GM23338 (cell line): Measurements from ENCODE around the gene LAS1L. TPM values are rescaled to one million over a fixed set of nuclear protein-coding genes. Genes with fewer than 3 reads are reported as not detected.

Experiments used
- ATAC-seq: fragments of 200-7000 bp; cut with Tn5 transposase; 3 replicates; pipeline ENCODE4 v1.9.1; 2020
- DNase-seq: peaks from one replicate; pipeline ENCODE4 v3.0.0-alpha.2; 2015; ENCODE audit warnings: low spot score
- H2AFZ ChIP-seq: fragments of 200-600 bp; sonication (generic); 2 replicates; pipeline ENCODE4 v1.8.0; 2016; ENCODE audit warnings: antibody characterized with exemption, mild to moderate bottlenecking, moderate library complexity
- H3F3A ChIP-seq: fragments of 200-600 bp; sonication (generic); replicated peaks from 2 replicates; pipeline ENCODE4 v1.8.0; 2017; ENCODE audit warnings: antibody characterized with exemption, mixed run types, low read depth
- H3K27ac ChIP-seq: fragments of 200-600 bp; sonication (generic); 2 replicates; pipeline ENCODE4 v1.6.1; 2016; ENCODE audit warnings: low read depth
- H3K27me3 ChIP-seq: fragments of 200-600 bp; sonication (generic); 2 replicates; pipeline ENCODE4 v1.8.0; 2016; ENCODE audit warnings: mild to moderate bottlenecking, mixed run types, moderate library complexity; ENCODE audit not compliant: insufficient read depth
- H3K36me3 ChIP-seq: fragments of 200-600 bp; sonication (generic); 2 replicates; pipeline ENCODE4 v1.8.0; 2016; ENCODE audit warnings: mild to moderate bottlenecking; ENCODE audit not compliant: insufficient read depth
- H3K4me1 ChIP-seq: fragments of 200-600 bp; sonication (generic); 2 replicates; pipeline ENCODE4 v1.8.0; 2016; ENCODE audit warnings: mild to moderate bottlenecking, moderate library complexity; ENCODE audit not compliant: insufficient read depth
- H3K4me2 ChIP-seq: fragments of 200-600 bp; sonication (generic); 2 replicates; pipeline ENCODE4 v1.7.1; 2017; ENCODE audit warnings: mixed run types
- H3K4me3 ChIP-seq: fragments of 200-600 bp; sonication (generic); 2 replicates; pipeline ENCODE4 v1.6.1; 2016; ENCODE audit warnings: mixed run types
- H3K79me2 ChIP-seq: fragments of 200-600 bp; sonication (generic); replicated peaks from 2 replicates; pipeline ENCODE4 v1.8.0; 2017; ENCODE audit warnings: mild to moderate bottlenecking; ENCODE audit not compliant: insufficient read depth
- H3K9me2 ChIP-seq: fragments of 200-600 bp; sonication (generic); 2 replicates; pipeline ENCODE4 v1.8.0; 2017; ENCODE audit not compliant: insufficient read depth
- H4K20me1 ChIP-seq: fragments of 200-600 bp; sonication (generic); replicated peaks from 2 replicates; pipeline ENCODE4 v1.8.0; 2017; ENCODE audit warnings: mild to moderate bottlenecking; ENCODE audit not compliant: insufficient read depth
- H3K27ac Mint-ChIP-seq: 2 replicates; pipeline ENCODE4 v1.8.0; 2020; ENCODE audit warnings: inconsistent platforms, mild to moderate bottlenecking, moderate library complexity, mixed read lengths
- H3K27me3 Mint-ChIP-seq: 3 replicates; pipeline ENCODE4 v1.8.0; 2022; ENCODE audit warnings: low read depth, mild to moderate bottlenecking, moderate library complexity, mixed read lengths, inconsistent platforms; ENCODE audit not compliant: insufficient read depth, poor library complexity
- H3K36me3 Mint-ChIP-seq: 3 replicates; pipeline ENCODE4 v1.8.0; 2021; ENCODE audit warnings: low read depth, mild to moderate bottlenecking, inconsistent platforms, moderate library complexity, mixed read lengths
- H3K4me1 Mint-ChIP-seq: 3 replicates; pipeline ENCODE4 v1.8.0; 2020; ENCODE audit warnings: mild to moderate bottlenecking, inconsistent platforms, mixed read lengths
- H3K4me3 Mint-ChIP-seq: 3 replicates; pipeline ENCODE4 v1.8.0; 2021; ENCODE audit warnings: moderate library complexity, mild to moderate bottlenecking, inconsistent platforms, mixed read lengths
- H3K9me3 Mint-ChIP-seq: 3 replicates; pipeline ENCODE4 v1.8.0; 2020; ENCODE audit warnings: moderate library complexity, mild to moderate bottlenecking, inconsistent platforms, mixed read lengths
- CREB1 ChIP-seq: fragments of 250-450 bp; sonication (Bioruptor Pico); IDR thresholded peaks from 2 replicates; pipeline ENCODE4 v1.5.0; 2020; ENCODE audit warnings: low read depth, mild to moderate bottlenecking, moderate library complexity
- CTCF ChIP-seq, 2 experiments: fragments of 200-600 bp in 1 of 2; sonication (generic) in 1 of 2; conservative IDR thresholded peaks; 2 replicates each; pipeline versions ENCODE4 v1.5.1 to v1.6.1; 2016 to 2017; ENCODE audit warnings: antibody characterized with exemption in 2 of 2, low read depth in 2 of 2, mild to moderate bottlenecking in 2 of 2, moderate library complexity in 1 of 2
- ETS1 ChIP-seq: IDR thresholded peaks from 2 replicates; pipeline ENCODE4 v1.6.1; 2016; ENCODE audit warnings: antibody characterized with exemption
- EZH2phosphoT487 ChIP-seq: fragments of 200-600 bp; sonication (generic); IDR thresholded peaks from one replicate; pipeline ENCODE4 v1.8.1; 2018; ENCODE audit warnings: antibody characterized with exemption; ENCODE audit not compliant: unreplicated experiment
- JUNB ChIP-seq: IDR thresholded peaks from one replicate; pipeline ENCODE4 v1.6.1; 2016; ENCODE audit warnings: antibody characterized with exemption; ENCODE audit not compliant: unreplicated experiment
- NANOG ChIP-seq: IDR thresholded peaks from 2 replicates; pipeline ENCODE4 v1.6.1; 2016; ENCODE audit warnings: antibody characterized with exemption, borderline replicate concordance
- POLR2AphosphoS5 ChIP-seq: IDR thresholded peaks from 2 replicates; pipeline ENCODE4 v1.6.1; 2016; ENCODE audit warnings: antibody characterized with exemption, low read depth
- REST ChIP-seq: IDR thresholded peaks from one replicate; pipeline ENCODE4 v1.6.1; 2018; ENCODE audit warnings: antibody characterized with exemption; ENCODE audit not compliant: unreplicated experiment
- STAT1 ChIP-seq: IDR thresholded peaks from one replicate; pipeline ENCODE4 v1.6.1; 2016; ENCODE audit warnings: antibody characterized with exemption; ENCODE audit not compliant: unreplicated experiment
- ZNF114 ChIP-seq: fragments of 250-450 bp; sonication (Bioruptor Pico); IDR thresholded peaks from 2 replicates; pipeline ENCODE4 v1.5.0; 2020; ENCODE audit warnings: mild to moderate bottlenecking, moderate library complexity
- ZNF331 ChIP-seq: fragments of 250-450 bp; sonication (Bioruptor Pico); IDR thresholded peaks from 2 replicates; pipeline ENCODE4 v1.5.0; 2020; ENCODE audit warnings: low read depth, mild to moderate bottlenecking, moderate library complexity
- long read RNA-seq: library from polyadenylated mRNA; unstranded; transcript quantifications from one replicate; pipeline ENCODE4 v2.0.0, GENCODE V29; 2020; ENCODE audit not compliant: unreplicated experiment
- polyA plus RNA-seq: library from polyadenylated mRNA; unstranded; fragments of >200 nt; fragmentation: Nextera tagmentation; extraction: Ambion mirVana; gene quantifications from 2 replicates; pipeline ENCODE4 v1.2.1, GENCODE V29; 2016
- total RNA-seq: library from RNA; depleted of rRNA; stranded (reverse); fragments of >200 nt; shearing (Covaris generic); gene quantifications from 2 replicates; pipeline ENCODE4 v1.2.3, GENCODE V29; 2014; rRNA removed

LAS1L gene
- total RNA-seq (64.4 and 65.2 TPM in 2 replicates), polyA plus RNA-seq (43.7 and 46.5 TPM in 2 replicates)
- long read RNA-seq, transcript LAS1L-202 (13 exons, 2,386 nt) = major isoform, 21 of 44 reads
- long read RNA-seq, partial matches to known transcripts = 13 of 44 reads
- long read RNA-seq, other reads (novel, unspliced or antisense) = 9 of 44 reads

- no peaks in the 10 kb centered on the region; the same call in 1 of the 2 replicates for H3K36me3 ChIP-seq
- Mint-ChIP-seq H3K4me3 (peak within 1 kb of the TSS; percentile 97), H3K4me1 (peaks cover 6% of the 10 kb centered on the region; the same call in 1 of the 3 replicates), H3K9me3 (no peaks in the 10 kb centered on the region), H3K27me3 (peaks cover 6% of the 10 kb centered on the region), H3K36me3 (peaks cover 14% of the 10 kb centered on the region; the same call in 2 of the 3 replicates), H3K27ac (peak within 1 kb of the TSS; percentile 97)
- no peaks in the 10 kb centered on the region for H3K27me3 ChIP-seq
- peak; percentile 92 for DNase-seq
- ATAC-seq = peak; percentile 100
- no peak for TF ChIP-seq CTCF (conservative IDR thresholded peaks at IDR 0.05; ENCODE audit: low read depth in 2 of 2)
- TF ChIP-seq ZNF114 = no peak
- TF ChIP-seq ETS1 = peak; percentile 71
- TF ChIP-seq NANOG = no peak
- peak; percentile 58 for TF ChIP-seq POLR2AphosphoS5
- no peak for TF ChIP-seq EZH2phosphoT487
- peak; percentile 82 for TF ChIP-seq CREB1 (CRISPR knock-in tag)
- no peaks in the 10 kb centered on the region for H3K9me2 ChIP-seq
- no peak within 1 kb of the TSS; the same call in 1 of the 2 replicates for H3K27ac ChIP-seq
- H3F3A ChIP-seq = no peaks in the 10 kb centered on the region
- H2AFZ ChIP-seq = no peak within 1 kb of the TSS
- H3K4me1 ChIP-seq = no peaks in the 10 kb centered on the region; the same call in 1 of the 2 replicates
- peak within 1 kb of the TSS; percentile 89 for H3K4me2 ChIP-seq
- peaks cover 24% of the 10 kb centered on the region for H3K79me2 ChIP-seq
- no peaks in the 10 kb centered on the region for H4K20me1 ChIP-seq
- peak within 1 kb of the TSS; percentile 90 for H3K4me3 ChIP-seq
These were observed at the start of gene LAS1L for GRCh38 chrX:65534450-65535292. LAS1L (minus strand) TSS chrX:65534787; CDS start chrX:65534715, 72 bp downstream.

GRCh38 chrX:65582450-65583082, 48.0 kb upstream of the LAS1L start:
- H3K9me3 Mint-ChIP-seq = no peaks in the 10 kb centered on the region
- no peaks in the 10 kb centered on the region for H3K36me3 Mint-ChIP-seq
- peaks cover 7% of the 10 kb centered on the region for H3K4me1 ChIP-seq
- H2AFZ ChIP-seq = peak overlapping the region; percentile 74
- no peak overlapping the region for H3K4me3 ChIP-seq
- no peak overlapping the region for H3K27ac Mint-ChIP-seq
- H3K4me3 Mint-ChIP-seq = no peak overlapping the region
- H3K27me3 ChIP-seq = no peaks in the 10 kb centered on the region
- H3K79me2 ChIP-seq = no peaks in the 10 kb centered on the region
- TF ChIP-seq REST (no peak), POLR2AphosphoS5 (no peak), ZNF114 (no peak), ZNF331 (CRISPR knock-in tag) (no peak), STAT1 (no peak), JUNB (no peak), CREB1 (CRISPR knock-in tag) (no peak)
- H3K9me2 ChIP-seq = no peaks in the 10 kb centered on the region
- peak; percentile 20 for DNase-seq
- H3K4me1 Mint-ChIP-seq = peaks cover 21% of the 10 kb centered on the region
- no peak overlapping the region for H3K4me2 ChIP-seq
- H3K36me3 ChIP-seq = no peaks in the 10 kb centered on the region
- no peaks in the 10 kb centered on the region for H4K20me1 ChIP-seq
- no peak overlapping the region for H3K27ac ChIP-seq
- peaks cover 6% of the 10 kb centered on the region for H3K27me3 Mint-ChIP-seq
- no peaks in the 10 kb centered on the region for H3F3A ChIP-seq
- no peak for ATAC-seq
